Islet of Langerhans (tissue), 1 donor: ENCODE results near the gene ACSL1.

Experiments used
- FAIRE-seq: peaks from one replicate; lab custom pipeline; 2011; peaks lifted over from hg19 to GRCh38; lab: Jason Lieb, UNC

ACSL1 gene

DNA sequence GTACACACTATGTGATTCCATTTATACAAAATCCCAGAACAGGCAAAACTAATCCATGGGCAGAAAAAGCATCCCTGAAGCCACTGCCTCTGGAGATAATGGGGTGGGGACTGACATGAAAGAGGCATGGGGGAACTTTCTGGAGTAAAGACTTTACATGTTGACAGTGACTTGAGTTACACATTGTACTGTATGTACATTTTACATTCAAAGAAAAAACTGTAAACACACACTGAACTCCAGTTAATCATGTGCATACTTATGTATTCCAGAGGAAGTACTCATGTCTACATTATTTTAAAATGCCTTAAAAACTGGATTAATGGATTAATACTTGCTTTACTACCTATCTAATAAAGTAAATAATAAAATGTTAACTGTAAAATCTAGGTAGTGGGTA is 113.4 kb downstream of the ACSL1 start:
- FAIRE-seq = no peak

DNA sequence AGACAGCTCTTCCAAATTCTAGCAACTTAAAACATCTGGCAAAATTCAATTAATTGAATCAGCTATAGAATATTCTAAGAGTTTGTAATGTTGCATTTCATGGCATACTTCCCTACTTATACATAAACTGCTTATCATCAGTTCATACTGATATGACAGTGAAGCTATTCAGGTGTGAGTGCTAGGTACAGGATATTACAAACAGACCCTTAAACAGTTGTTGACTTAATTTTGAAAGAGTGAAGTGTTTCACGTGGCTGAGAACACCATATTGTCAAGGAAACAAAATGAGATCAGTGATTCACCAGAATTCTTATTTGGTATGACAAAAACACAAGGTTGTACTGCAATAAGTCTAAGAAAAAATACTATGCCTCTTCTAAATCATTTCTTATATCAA is 119.3 kb downstream of the ACSL1 start:
- FAIRE-seq = no peak

DNA sequence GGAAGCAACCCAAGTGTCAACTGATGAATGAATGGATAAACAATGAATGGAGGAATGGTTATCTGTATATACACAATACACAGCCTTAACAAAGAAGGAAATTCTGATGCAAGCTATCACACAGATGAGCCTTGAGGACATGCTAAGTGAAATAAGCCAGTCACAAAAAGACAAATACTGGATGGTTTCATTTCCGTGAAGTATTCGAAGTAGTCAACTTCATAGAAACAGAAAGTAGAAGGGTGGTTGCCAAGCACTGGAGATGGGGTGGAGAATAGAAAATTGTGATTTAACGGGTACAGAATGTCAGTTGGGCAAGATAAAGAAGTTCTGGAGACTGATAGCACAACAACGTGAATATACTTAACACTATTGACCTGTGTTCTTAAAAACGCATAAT is 120.1 kb downstream of the ACSL1 start:
- FAIRE-seq = no peak
